Uterus (tissue), 4 donors: Measurements from ENCODE around the gene NR6A1. TPM values are rescaled to one million over a fixed set of nuclear protein-coding genes. Genes with fewer than 3 reads are reported as not detected.

Experiments
- DNase-seq, 2 donors: peaks; one replicate each; pipeline ENCODE4 v3.0.0-alpha.2; 2019 to 2020
- H3K27ac ChIP-seq, 2 donors: fragments of 200-600 bp; sonication (generic); 1 replicate in 1 of 2; 2 replicates in 1 of 2; pipeline ENCODE4 v1.5.1; 2016 to 2018
- H3K27me3 ChIP-seq, 2 donors: fragments of 200-600 bp; sonication (generic); one replicate each; pipeline ENCODE4 v1.5.1; 2018 to 2019; ENCODE audit warnings: control low read depth in 1 of 2
- H3K36me3 ChIP-seq, 2 donors: fragments of 200-600 bp; sonication (generic); one replicate each; pipeline ENCODE4 v1.5.1; 2019; ENCODE audit warnings: control low read depth in 1 of 2
- H3K4me1 ChIP-seq, 2 donors: fragments of 200-600 bp; sonication (generic); one replicate each; pipeline ENCODE4 v1.5.1; 2018 to 2019; ENCODE audit warnings: control low read depth in 1 of 2
- H3K4me3 ChIP-seq, 2 donors: fragments of 200-600 bp; sonication (generic); 1 replicate in 1 of 2; 2 replicates in 1 of 2; pipeline ENCODE4 v1.5.1; 2018 to 2019; ENCODE audit warnings: mild to moderate bottlenecking in 1 of 2
- H3K9me3 ChIP-seq, 2 donors: fragments of 200-600 bp; sonication (generic); one replicate each; pipeline ENCODE4 v1.5.1; 2019; ENCODE audit warnings: control low read depth in 1 of 2
- CTCF ChIP-seq, 4 experiments: fragments of 200-600 bp in 2 of 4; fragments of 450-650 bp in 2 of 4; sonication (generic) in 2 of 4; IDR thresholded peaks; one replicate each; pipeline ENCODE4 v1.5.1; 2016 to 2019; ENCODE audit warnings: antibody characterized with exemption in 4 of 4, mild to moderate bottlenecking in 2 of 4, moderate library complexity in 1 of 4
- POLR2A ChIP-seq, 2 donors: fragments of 450-650 bp; IDR thresholded peaks; one replicate each; pipeline ENCODE4 v1.6.1; 2016; ENCODE audit warnings: antibody characterized with exemption in 2 of 2, mild to moderate bottlenecking in 1 of 2, moderate library complexity in 1 of 2
- intact Hi-C: fragments of 100-400 bp; cut with DNase I; formaldehyde crosslinking; loops from one replicate; pipeline ENCODE4 v1.15.1; 2023; ENCODE audit warnings: low total_unique reads
- total RNA-seq, 4 donors: library from RNA; depleted of rRNA in 3 of 4; stranded (reverse); fragments of >200 nt in 3 of 4; gene quantifications; one replicate each; pipeline versions ENCODE4 v1.1.0 to v1.2.4, GENCODE V29; 2014 to 2023
- donor health status: DM: yes; HTN: yes; CAD: no.

The NR6A1 gene
- total RNA-seq, 4 donors from 2014 or later, result under 0.01 to 2.6 (median 1.3) TPM; not detected in 1

- no peaks in the 10 kb centered on the region for H3K4me1 ChIP-seq
- H3K9me3 ChIP-seq, result no peaks in the 10 kb centered on the region
- H3K27ac ChIP-seq, result no peak overlapping the region
- no peak for DNase-seq
- intact Hi-C loops, result no loop called here
- H3K27me3 ChIP-seq, result no peaks in the 10 kb centered on the region
- TF ChIP-seq CTCF (IDR thresholded peaks at IDR 0.05) (no peak), POLR2A (IDR thresholded peaks at IDR 0.05) (no peak)
- H3K4me3 ChIP-seq, result no peak overlapping the region
- no peaks in the 10 kb centered on the region for H3K36me3 ChIP-seq
These were observed 135.8 kb downstream of the NR6A1 start for GRCh38 chr9:124635285-124635684.

GRCh38 chr9:124632077-124632621 is 139.0 kb downstream of the NR6A1 start:
- no peaks in the 10 kb centered on the region for H3K9me3 ChIP-seq
- H3K36me3 ChIP-seq, result no peaks in the 10 kb centered on the region
- H3K4me1 ChIP-seq, result no peaks in the 10 kb centered on the region
- no peak for DNase-seq
- intact Hi-C loops, result no loop called here
- no peaks in the 10 kb centered on the region for H3K27me3 ChIP-seq
- no peak overlapping the region for H3K27ac ChIP-seq
- H3K4me3 ChIP-seq, result no peak overlapping the region
- TF ChIP-seq CTCF (IDR thresholded peaks at IDR 0.05), result no peak
- TF ChIP-seq POLR2A (IDR thresholded peaks at IDR 0.05), result no peak

- TF ChIP-seq POLR2A (IDR thresholded peaks at IDR 0.05) (no peak), CTCF (IDR thresholded peaks at IDR 0.05) (no peak)
- H3K27me3 ChIP-seq, result no peaks in the 10 kb centered on the region
- H3K9me3 ChIP-seq, result no peaks in the 10 kb centered on the region
- H3K4me3 ChIP-seq, result no peak overlapping the region
- DNase-seq, result no peak
- H3K27ac ChIP-seq, result no peak overlapping the region
- no peaks in the 10 kb centered on the region for H3K4me1 ChIP-seq
- intact Hi-C loops, result no loop called here
- H3K36me3 ChIP-seq, result no peaks in the 10 kb centered on the region
These were observed 139.8 kb downstream of the NR6A1 start for GRCh38 chr9:124631326-124631725.

- TF ChIP-seq CTCF (IDR thresholded peaks at IDR 0.05), result no peak
- no peak for DNase-seq
These were observed 141.5 kb downstream of the NR6A1 start for GRCh38 chr9:124629600-124629999.

GRCh38 chr9:124628741-124629140 is 142.4 kb downstream of the NR6A1 start:
- Histone ChIP-seq H3K9me3 (no peaks in the 10 kb centered on the region), H3K36me3 (no peaks in the 10 kb centered on the region), H3K27me3 (no peaks in the 10 kb centered on the region), H3K4me1 (no peaks in the 10 kb centered on the region), H3K27ac (no peak overlapping the region), H3K4me3 (no peak overlapping the region)
- no peak for DNase-seq
- intact Hi-C loops, result no loop called here
- TF ChIP-seq CTCF (IDR thresholded peaks at IDR 0.05), result no peak
- no peak for TF ChIP-seq POLR2A (IDR thresholded peaks at IDR 0.05)

More at GRCh38 chr9:124629600-124629999, 141.5 kb downstream of the NR6A1 start:
- H3K27me3 ChIP-seq, result no peaks in the 10 kb centered on the region
- H3K9me3 ChIP-seq, result no peaks in the 10 kb centered on the region
- intact Hi-C loops, result no loop called here
- no peak overlapping the region for H3K27ac ChIP-seq
- H3K4me3 ChIP-seq, result no peak overlapping the region
- no peaks in the 10 kb centered on the region for H3K4me1 ChIP-seq
- H3K36me3 ChIP-seq, result no peaks in the 10 kb centered on the region
